Stimulated activated CD4-positive, alpha-beta T cell treated with anti-CD3 and anti-CD28 coated beads, Interleukin-4, amount 100 ng/mL, for 1 hour (primary cell): ENCODE measurements around the gene PTPN4.

ENCODE experiments used
- DNase-seq: peaks from one replicate; pipeline ENCODE4 v3.0.0-alpha.2; 2020

PTPN4 gene

GRCh38 chr2:119860924-119861323 is 101.2 kb downstream of the PTPN4 start:
- no peak for DNase-seq

- no peak for DNase-seq
These were observed 102.6 kb downstream of the PTPN4 start for GRCh38 chr2:119862127-119862889.

DNA sequence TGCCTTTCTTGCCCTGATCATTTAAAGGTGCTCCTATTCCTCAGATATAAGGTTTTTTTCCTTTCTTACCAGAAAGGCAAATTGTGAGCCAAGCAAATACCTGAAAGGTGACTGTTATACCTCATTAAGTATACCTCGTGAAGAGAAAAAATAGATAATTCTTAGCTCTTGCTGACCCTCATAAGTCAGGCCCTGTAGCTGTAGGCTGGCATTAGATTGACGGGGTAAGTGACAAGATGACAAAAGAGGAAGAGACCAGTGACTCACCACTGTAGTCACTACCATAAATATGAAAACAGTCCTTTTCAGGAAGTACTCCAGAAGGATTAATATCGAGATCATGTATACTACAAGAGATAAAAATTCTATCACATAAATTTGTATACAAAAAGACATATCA is 104.6 kb downstream of the PTPN4 start:
- DNase-seq, result no peak

DNA sequence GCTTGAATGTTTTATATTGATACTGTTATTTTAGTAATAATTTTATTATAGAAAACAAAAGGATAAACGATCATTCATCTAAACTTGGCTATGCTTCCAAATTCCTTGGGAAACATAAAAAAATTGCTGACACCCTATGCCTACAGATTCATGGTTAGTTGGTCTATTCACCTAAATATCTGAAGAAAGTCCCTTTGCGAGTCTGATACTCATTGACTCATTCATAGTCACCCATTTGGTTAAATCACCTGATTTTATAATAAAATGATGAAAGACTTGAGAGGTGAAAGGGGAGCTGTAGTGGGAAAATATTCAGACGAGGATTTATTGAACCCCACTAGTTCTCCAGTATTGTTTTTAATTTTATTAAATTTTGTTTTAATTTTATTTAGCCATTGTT is 112.0 kb downstream of the PTPN4 start:
- no peak for DNase-seq

GRCh38 chr2:119873350-119874315 is 113.9 kb downstream of the PTPN4 start:
- no peak for DNase-seq

- DNase-seq, result no peak
These were observed 119.8 kb downstream of the PTPN4 start for GRCh38 chr2:119879502-119879901.

DNA sequence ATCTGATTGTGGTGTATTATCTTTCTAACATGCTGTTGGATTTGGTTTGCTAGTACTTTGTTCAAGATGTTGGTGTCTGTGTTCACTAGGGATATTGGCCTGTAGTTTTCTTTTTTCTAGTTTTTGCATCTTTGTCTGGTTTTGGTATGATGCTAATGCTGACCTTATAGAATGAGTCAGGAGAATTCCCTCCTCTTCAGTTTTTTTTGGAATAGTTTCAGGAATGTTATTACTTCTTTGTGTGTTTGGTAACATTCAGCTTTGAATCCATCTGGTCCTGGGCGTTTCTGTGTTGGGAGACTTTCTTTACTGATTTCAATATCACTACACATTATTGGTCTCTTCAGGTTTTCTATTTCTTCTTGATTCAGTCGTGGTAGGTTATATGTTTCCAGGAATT is 129.0 kb downstream of the PTPN4 start:
- no peak for DNase-seq

GRCh38 chr2:119897736-119898395 is 138.1 kb downstream of the PTPN4 start:
- no peak for DNase-seq

DNA sequence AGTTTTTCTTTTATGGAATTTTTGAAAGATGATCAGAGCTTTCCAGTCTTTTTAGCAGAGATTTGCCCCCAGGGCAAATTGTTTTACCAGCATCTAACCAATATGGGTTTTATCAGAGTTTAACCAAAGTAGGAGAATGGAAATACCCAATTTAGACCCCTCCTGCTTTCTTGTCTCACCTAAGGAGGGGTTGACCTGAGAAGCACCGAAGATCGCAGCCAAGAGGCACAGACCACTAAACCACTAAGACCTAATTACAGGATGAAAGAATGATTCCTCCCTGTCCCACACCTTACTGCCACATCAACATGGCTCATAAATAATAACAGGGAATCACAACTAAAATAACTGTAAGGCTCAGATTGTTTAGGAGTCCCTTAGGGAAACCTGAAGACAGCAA is 141.3 kb downstream of the PTPN4 start:
- DNase-seq, result no peak

GRCh38 chr2:119910566-119910965 is 150.8 kb downstream of the PTPN4 start:
- DNase-seq, result no peak

GRCh38 chr2:119914266-119914665 is 154.5 kb downstream of the PTPN4 start:
- no peak for DNase-seq

GRCh38 chr2:119921825-119922224 is 162.1 kb downstream of the PTPN4 start:
- DNase-seq, result no peak

DNA sequence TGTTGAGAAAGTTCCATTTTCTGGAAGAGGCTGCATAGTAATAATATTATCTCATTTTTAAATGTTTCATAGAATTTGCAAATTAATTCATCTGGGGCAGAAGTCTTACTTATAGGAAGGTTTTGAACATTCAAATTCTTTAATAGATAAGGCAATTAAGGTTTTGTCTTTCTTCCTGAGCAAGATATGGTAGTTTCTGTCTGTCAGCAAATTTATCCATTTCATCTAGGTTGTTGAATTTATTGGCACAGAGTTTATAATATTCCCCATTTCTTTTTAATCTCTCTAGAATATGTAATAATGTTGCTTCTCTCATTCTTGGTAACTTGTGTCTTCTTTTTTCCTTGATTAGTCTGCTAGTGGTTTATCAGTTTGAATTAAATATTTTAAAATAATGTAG is 163.0 kb downstream of the PTPN4 start:
- no peak for DNase-seq

- DNase-seq, result no peak
These were observed 169.8 kb downstream of the PTPN4 start for GRCh38 chr2:119929537-119929936.

DNA sequence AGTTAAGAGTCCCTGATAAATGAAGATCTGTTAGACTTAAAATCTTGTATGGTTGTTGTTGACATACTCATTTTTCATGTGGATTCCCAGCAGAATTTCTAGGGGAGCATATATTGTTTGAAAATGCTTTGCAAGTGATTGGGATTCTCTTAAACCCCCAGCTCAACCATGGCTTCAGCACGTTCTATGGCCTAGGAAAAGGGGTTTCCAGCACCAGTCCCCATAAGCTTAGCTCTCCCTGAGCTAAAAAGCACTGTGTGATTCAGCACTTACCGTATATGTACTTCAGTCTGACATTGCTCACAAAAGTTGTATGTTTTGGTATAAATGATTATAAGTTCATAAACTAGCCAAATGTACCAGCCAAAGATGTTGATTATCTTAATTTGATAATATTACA is 173.1 kb downstream of the PTPN4 start:
- no peak for DNase-seq

DNA sequence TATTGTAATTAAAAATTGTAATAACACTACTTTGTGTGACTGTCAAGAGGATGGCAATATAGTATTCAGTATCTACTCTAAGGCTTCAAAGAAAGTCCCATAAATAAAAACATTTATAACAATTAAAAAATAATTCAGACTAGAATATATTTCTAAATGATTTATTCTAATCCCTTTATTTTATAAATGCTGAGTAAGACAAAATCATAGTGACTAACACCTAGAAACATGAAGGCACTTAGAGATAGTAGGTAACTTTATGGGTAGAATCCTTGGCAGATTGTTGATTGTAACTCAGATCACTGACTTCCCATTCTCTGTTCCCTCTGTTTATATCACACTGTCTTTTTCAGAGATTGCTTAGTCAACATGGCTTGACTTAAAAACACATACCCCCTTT is 174.6 kb downstream of the PTPN4 start:
- no peak for DNase-seq

DNA sequence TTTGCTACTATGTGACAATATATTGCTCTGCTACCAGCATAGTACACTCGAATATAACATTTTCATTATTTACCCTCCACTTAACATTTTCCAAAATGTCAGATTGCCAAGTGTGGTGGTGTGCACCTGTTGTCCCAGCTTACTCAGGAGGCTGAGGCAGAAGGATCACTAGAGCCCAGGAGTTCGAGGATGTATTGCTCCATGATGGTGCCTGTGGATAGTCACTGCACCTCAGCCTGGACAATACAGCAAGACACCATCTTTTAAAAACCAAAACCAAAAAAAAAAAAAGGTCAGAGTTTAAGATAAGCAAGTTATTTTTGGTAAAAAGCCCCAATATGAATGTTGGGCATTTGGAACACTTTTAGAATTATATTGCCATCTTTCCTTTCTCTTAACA is 178.0 kb downstream of the PTPN4 start:
- no peak for DNase-seq

DNA sequence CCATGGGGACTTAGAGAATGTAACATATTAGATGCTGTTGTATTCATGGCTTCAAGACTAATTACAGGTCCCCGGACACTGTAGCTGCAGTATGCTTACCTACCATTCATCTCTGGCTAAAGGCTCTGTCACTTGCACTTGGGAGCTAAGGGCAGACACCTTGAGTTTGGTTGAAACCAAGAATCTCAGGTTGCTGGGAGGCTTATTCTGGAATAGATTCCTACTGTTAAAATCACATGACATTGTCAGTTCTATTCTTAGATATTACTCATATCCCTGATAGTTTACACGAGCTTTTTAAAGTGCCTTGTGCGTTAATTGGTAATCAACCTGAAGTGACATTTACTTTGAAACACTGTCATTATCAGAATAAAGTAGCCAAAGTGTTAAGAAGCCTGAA is 180.2 kb downstream of the PTPN4 start:
- no peak for DNase-seq

GRCh38 chr2:119940856-119941255 is 181.1 kb downstream of the PTPN4 start:
- DNase-seq, result no peak

DNA sequence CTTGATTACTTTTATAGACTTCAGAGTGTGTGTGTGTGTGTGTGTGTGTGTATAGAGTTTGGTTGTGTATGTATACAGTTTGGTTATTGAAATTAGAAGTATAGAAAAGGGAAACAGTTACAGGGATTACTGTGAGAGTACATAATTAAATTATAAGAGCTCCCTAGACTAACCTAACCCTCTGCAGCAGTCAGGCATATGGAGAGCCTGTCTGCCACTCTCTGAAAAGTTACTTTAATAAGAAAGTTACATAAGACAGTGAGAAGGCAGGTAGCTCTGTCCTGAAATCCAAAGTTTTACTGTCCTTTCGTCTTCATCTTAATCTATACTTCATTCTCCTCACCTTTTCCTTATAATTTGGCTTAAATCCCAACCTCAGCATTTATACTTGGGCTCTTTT is 181.7 kb downstream of the PTPN4 start:
- no peak for DNase-seq

GRCh38 chr2:119941981-119942513 is 182.3 kb downstream of the PTPN4 start:
- no peak for DNase-seq

- DNase-seq, result no peak
These were observed 183.3 kb downstream of the PTPN4 start for GRCh38 chr2:119943058-119943457.

GRCh38 chr2:119947535-119947934 is 187.8 kb downstream of the PTPN4 start:
- no peak for DNase-seq
